Measurements from ENCODE around the gene MAP3K4. TPM values are rescaled to one million over a fixed set of nuclear protein-coding genes. Genes with fewer than 3 reads are reported as not detected.

Gene MAP3K4
- total and polyA plus RNA-seq, 2 of the 4 experiments (the other 2 are of a cell fraction), result 11.5 to 20.4 TPM

DNA sequence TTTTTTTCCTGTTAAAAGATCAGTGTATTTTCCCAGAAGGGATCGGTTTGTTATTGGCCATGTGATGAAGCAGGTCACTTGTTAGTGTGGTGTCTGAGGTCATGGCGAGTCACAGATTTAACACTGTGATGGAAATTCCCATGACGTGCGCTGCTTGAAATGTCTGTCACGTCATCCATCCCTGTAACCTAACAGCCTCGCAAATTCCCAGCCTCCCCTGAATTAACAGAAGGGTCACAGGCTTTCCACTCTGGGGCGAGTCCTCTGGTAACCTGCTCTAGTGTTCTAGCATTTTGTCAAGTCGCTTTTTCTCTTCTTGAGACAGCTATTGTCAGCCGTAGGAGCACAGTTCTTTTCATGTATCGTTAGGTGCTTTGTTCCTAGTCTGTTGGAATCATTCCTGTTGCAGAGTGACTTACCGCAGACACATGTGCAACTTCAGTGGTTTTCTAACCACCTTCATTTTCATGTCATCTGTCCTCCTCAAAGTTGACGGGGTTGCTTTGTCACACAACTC lies 137.2 kb downstream of the MAP3K4 start:
- Histone ChIP-seq H3K79me1 (ENCODE audit: low read depth in 1 of 2, low read length in 2 of 2) (no peaks in the 10 kb centered on the region; a peak in 1 of 4 replicates), H4K91ac (ENCODE audit: insufficient read depth, low read depth, low read length) (no peak overlapping the region; the same call in 1 of the 2 replicates), H2BK15ac (ENCODE audit: low read depth, low read length) (no peak overlapping the region), H3K9ac (ENCODE audit: low read depth, low read length) (no peak overlapping the region), H3K18ac (ENCODE audit: low read depth, low read length) (no peak overlapping the region), H3K4me3 (ENCODE audit: insufficient read depth, low read depth, low read length) (no peak overlapping the region), H2AK5ac (ENCODE audit: low read depth, low read length) (peak overlapping the region; percentile 20; the same call in 1 of the 2 replicates), H2BK20ac (ENCODE audit: low read depth, low read length) (peak overlapping the region; percentile 71; the same call in 1 of the 2 replicates), H3K27ac (ENCODE audit: insufficient read depth, low read length) (no peak overlapping the region), H2AFZ (replicated peaks; ENCODE audit: low read length, poor library complexity) (peak overlapping the region; percentile 12), H3K9me3 (ENCODE audit: control insufficient read depth, insufficient read depth, low read length) (no peaks in the 10 kb centered on the region), H2BK5ac (ENCODE audit: low read depth, low read length, poor library complexity, severe bottlenecking) (no peak overlapping the region), H3K23ac (ENCODE audit: low read depth, low read length) (no peak overlapping the region; the same call in 1 of the 2 replicates), H3K4me1 (ENCODE audit: control insufficient read depth, insufficient read depth, low read length) (peaks cover 4% of the 10 kb centered on the region; the same call in 1 of the 2 replicates), H3K36me3 (ENCODE audit: control insufficient read depth, insufficient read depth, low read length) (peaks cover 7% of the 10 kb centered on the region), H2BK120ac (ENCODE audit: low read depth, low read length) (no peak overlapping the region), H3K56ac (ENCODE audit: extremely low read depth, insufficient read depth, low read length) (no peak overlapping the region), H3K27me3 (ENCODE audit: control insufficient read depth, insufficient read depth, low read length) (no peaks in the 10 kb centered on the region), H3K9me1 (ENCODE audit: insufficient read depth, low read length) (peaks cover 2% of the 10 kb centered on the region), H3K4ac (ENCODE audit: low read depth, low read length) (peak overlapping the region; percentile 39; the same call in 1 of the 2 replicates), H4K20me1 (ENCODE audit: insufficient read depth, low read length) (no peaks in the 10 kb centered on the region), H3K4me2 (ENCODE audit: low read depth, low read length) (no peak overlapping the region), H4K5ac (ENCODE audit: low read depth, low read length) (no peak overlapping the region), H3K14ac (replicated peaks; ENCODE audit: low read depth, low read length) (peak overlapping the region; percentile 16; the same call in 1 of the 2 replicates), H4K8ac (ENCODE audit: low read depth in 2 of 2, low read length in 2 of 2) (no peak overlapping the region), H2AK9ac (replicated peaks; ENCODE audit: low read depth, low read length, poor library complexity) (no peak overlapping the region)
- ChIA-PET CTCF (interaction anchor here (1.0 kb wide), 1 partner anchor 12 kb away, joined by 3 read pairs; no protein-coding TSS in a partner anchor), POLR2A (ENCODE audit: unreplicated experiment) (no interaction called here)
- in situ Hi-C loops (cut with MboI; ENCODE audit: low sequenced_read_pairs) (no loop called here), dilution Hi-C loops (cut with HindIII; ENCODE audit: low sequenced_read_pairs, unreplicated experiment) (no loop called here), intact Hi-C loops (cut with micrococcal nuclease) (no loop called here)
- DNase-seq (peak; percentile 98), ATAC-seq (ENCODE audit: low read depth) (peak; percentile 32; the same call in 1 of the 2 replicates)
- BruUV-seq (replicated peaks), result no TSS peak
- WGBS, 2 experiments (ENCODE audit: extremely low coverage in 2 of 2, insufficient read length in 1 of 2), result 75% methylated on average over 7 of the region's 12 CpGs; no CpG with 5 or more reads in 1 of the 2 experiments
- TF ChIP-seq, protein P1, sequence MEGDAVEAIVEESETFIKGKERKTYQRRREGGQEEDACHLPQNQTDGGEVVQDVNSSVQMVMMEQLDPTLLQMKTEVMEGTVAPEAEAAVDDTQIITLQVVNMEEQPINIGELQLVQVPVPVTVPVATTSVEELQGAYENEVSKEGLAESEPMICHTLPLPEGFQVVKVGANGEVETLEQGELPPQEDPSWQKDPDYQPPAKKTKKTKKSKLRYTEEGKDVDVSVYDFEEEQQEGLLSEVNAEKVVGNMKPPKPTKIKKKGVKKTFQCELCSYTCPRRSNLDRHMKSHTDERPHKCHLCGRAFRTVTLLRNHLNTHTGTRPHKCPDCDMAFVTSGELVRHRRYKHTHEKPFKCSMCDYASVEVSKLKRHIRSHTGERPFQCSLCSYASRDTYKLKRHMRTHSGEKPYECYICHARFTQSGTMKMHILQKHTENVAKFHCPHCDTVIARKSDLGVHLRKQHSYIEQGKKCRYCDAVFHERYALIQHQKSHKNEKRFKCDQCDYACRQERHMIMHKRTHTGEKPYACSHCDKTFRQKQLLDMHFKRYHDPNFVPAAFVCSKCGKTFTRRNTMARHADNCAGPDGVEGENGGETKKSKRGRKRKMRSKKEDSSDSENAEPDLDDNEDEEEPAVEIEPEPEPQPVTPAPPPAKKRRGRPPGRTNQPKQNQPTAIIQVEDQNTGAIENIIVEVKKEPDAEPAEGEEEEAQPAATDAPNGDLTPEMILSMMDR (conservative IDR thresholded peaks at IDR 0.05; ENCODE audit: low read depth, low read length), result no peak
- TF ChIP-seq SMC3 (IDR thresholded peaks at IDR 0.05; ENCODE audit: low read depth, low read length), result no peak
- no peak for TF ChIP-seq MAFK (IDR thresholded peaks at IDR 0.05; ENCODE audit: low read depth, low read length)
- TF ChIP-seq RAD21 (IDR thresholded peaks at IDR 0.05; ENCODE audit: low read length), result 0 out of 2 replicates have a peak, but pooled peaks have one; percentile 6
- TF ChIP-seq CEBPB (IDR thresholded peaks at IDR 0.05; ENCODE audit: low read depth, low read length), result 0 out of 2 replicates have a peak, but pooled peaks have one; percentile 27
- TF ChIP-seq FOS (IDR thresholded peaks at IDR 0.05; ENCODE audit: low read depth, low read length), result peak; percentile 81
- TF ChIP-seq RFX5 (IDR thresholded peaks at IDR 0.05; ENCODE audit: low read depth, low read length), result no peak
- TF ChIP-seq POLR2A (IDR thresholded peaks at IDR 0.05; ENCODE audit: low read depth, low read length), result no peak
- no peak for TF ChIP-seq NFE2L2 (IDR thresholded peaks at IDR 0.05; ENCODE audit: low read depth, low read length)
- TF ChIP-seq, protein P2, sequence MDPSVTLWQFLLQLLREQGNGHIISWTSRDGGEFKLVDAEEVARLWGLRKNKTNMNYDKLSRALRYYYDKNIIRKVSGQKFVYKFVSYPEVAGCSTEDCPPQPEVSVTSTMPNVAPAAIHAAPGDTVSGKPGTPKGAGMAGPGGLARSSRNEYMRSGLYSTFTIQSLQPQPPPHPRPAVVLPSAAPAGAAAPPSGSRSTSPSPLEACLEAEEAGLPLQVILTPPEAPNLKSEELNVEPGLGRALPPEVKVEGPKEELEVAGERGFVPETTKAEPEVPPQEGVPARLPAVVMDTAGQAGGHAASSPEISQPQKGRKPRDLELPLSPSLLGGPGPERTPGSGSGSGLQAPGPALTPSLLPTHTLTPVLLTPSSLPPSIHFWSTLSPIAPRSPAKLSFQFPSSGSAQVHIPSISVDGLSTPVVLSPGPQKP (IDR thresholded peaks at IDR 0.05; ENCODE audit: borderline replicate concordance, low read depth, low read length), result no peak
- TF ChIP-seq, protein P3, sequence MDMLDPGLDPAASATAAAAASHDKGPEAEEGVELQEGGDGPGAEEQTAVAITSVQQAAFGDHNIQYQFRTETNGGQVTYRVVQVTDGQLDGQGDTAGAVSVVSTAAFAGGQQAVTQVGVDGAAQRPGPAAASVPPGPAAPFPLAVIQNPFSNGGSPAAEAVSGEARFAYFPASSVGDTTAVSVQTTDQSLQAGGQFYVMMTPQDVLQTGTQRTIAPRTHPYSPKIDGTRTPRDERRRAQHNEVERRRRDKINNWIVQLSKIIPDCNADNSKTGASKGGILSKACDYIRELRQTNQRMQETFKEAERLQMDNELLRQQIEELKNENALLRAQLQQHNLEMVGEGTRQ (IDR thresholded peaks at IDR 0.05; ENCODE audit: low read depth, low read length), result peak; percentile 78
- no peak for TF ChIP-seq BHLHE40 (IDR thresholded peaks at IDR 0.05; ENCODE audit: low read depth, low read length)
- no peak for TF ChIP-seq MAZ (IDR thresholded peaks at IDR 0.05; ENCODE audit: borderline replicate concordance, low read depth, low read length)
- TF ChIP-seq CHD1 (IDR thresholded peaks at IDR 0.05; ENCODE audit: low read depth, low read length), result no peak
- no peak for TF ChIP-seq RCOR1 (IDR thresholded peaks at IDR 0.05; ENCODE audit: insufficient replicate concordance, low read length)
